GM06990 (cell line): ENCODE data around the gene C11orf24.

ENCODE experiments used
- DNase-seq: peaks from one replicate; pipeline ENCODE4 v3.0.0-alpha.2; 2011; ENCODE audit not compliant: insufficient read length; ENCODE audit errors: extremely low read depth
- H3K27me3 ChIP-seq: replicated peaks from 2 replicates; pipeline ENCODE4 v1.6.0; 2011; ENCODE audit warnings: low read length; ENCODE audit not compliant: control insufficient read depth, insufficient read depth
- H3K36me3 ChIP-seq: 2 replicates; pipeline ENCODE4 v1.5.1; 2011; ENCODE audit warnings: low read length; ENCODE audit not compliant: control insufficient read depth, insufficient read depth
- H3K4me3 ChIP-seq: replicated peaks from 2 replicates; pipeline ENCODE4 v1.5.1; 2011; ENCODE audit warnings: low read depth, mild to moderate bottlenecking, control low read depth, low read length
- CTCF ChIP-seq: IDR thresholded peaks from 2 replicates; pipeline ENCODE4 v1.5.1; 2011; ENCODE audit warnings: low read length, control low read depth, mild to moderate bottlenecking, inconsistent platforms; ENCODE audit not compliant: insufficient read depth, poor library complexity, severe bottlenecking

The C11orf24 gene

DNA sequence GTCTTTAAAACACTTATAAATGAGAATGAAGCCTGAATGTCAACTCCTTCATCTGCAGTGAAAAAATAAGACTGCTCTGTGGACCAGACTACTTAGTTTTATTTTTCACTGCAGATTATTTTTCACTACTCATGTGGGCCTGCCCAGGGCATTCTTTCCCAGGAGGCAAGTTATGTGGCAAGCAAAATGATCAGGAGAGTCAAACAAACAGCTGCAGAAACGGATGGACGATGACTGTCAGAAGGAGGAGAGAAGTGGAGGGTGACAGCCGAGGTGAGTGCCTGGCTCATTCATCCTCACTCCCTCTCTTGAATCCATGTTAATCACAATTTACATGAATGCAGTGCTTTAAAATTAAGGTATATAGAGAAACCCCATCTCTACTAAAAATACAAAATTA, 34.9 kb upstream of the C11orf24 start:
- Histone ChIP-seq H3K4me3 (no peak overlapping the region), H3K27me3 (no peaks in the 10 kb centered on the region), H3K36me3 (no peaks in the 10 kb centered on the region)
- DNase-seq = no peak
- no peak for TF ChIP-seq CTCF

GRCh38 chr11:68303982-68304780, 32.4 kb upstream of the C11orf24 start:
- no peak for DNase-seq
- Histone ChIP-seq H3K27me3 (no peaks in the 10 kb centered on the region), H3K36me3 (no peaks in the 10 kb centered on the region), H3K4me3 (no peak overlapping the region)
- TF ChIP-seq CTCF = no peak

GRCh38 chr11:68303083-68303482, 31.3 kb upstream of the C11orf24 start:
- no peaks in the 10 kb centered on the region for H3K27me3 ChIP-seq
- H3K36me3 ChIP-seq = no peaks in the 10 kb centered on the region
- H3K4me3 ChIP-seq = no peak overlapping the region
- DNase-seq = no peak
- no peak for TF ChIP-seq CTCF

DNA sequence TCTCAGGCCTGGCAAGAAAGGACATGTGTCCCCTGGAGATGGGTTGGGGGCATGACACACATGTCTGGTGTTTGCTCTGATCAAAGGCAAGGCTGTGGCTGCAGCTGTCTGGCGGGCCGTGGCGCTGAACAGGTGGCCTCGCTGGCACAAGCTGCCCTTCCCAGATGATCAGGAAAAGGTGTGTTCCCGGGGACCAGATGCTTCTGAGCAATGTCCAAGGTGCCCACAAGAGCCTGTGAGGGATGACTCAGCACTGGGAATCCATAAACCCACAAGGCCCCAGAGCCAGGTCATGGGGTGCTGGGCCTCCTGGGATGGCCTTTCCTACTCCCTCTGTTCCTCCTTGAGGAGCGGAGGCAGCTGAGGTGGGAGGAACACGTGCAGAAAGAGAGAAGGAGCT, 30.9 kb upstream of the C11orf24 start:
- DNase-seq = no peak
- no peak for TF ChIP-seq CTCF
- no peak overlapping the region for H3K4me3 ChIP-seq

DNA sequence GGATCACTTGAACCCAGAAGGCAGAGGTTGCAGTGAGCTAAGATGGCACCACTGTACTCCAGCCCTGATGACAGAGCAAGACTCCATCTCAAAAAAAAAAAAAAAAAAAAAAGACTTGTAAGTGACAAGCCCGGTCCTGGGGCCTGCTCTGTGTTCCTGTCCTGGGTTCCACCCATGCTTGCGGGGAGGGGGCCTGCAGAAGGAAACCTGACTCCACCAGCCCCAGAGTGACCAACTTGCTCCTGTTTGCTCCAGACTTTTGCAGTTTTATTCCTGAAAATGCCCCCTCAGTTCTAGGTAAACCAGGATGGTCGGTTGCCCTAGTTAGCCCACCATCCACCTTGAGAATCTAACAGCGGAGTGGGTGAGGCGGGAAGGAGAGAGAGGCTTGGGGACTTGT, 30.5 kb upstream of the C11orf24 start:
- no peak for DNase-seq
- H3K36me3 ChIP-seq = no peaks in the 10 kb centered on the region
- no peak overlapping the region for H3K4me3 ChIP-seq
- no peaks in the 10 kb centered on the region for H3K27me3 ChIP-seq
- no peak for TF ChIP-seq CTCF

More for the DNA sequence above, 30.9 kb upstream of the C11orf24 start:
- Histone ChIP-seq H3K27me3 (no peaks in the 10 kb centered on the region), H3K36me3 (no peaks in the 10 kb centered on the region)
